Stimulated activated CD8-positive, alpha-beta memory T cell treated with anti-CD3 and anti-CD28 coated beads, Interleukin-2, amount 100 ng/mL, for 1 hour (primary cell): Measurements from ENCODE around the gene TENM3.

Experiments used
- DNase-seq, 2 donors: peaks; one replicate each; pipeline ENCODE4 v3.0.0-alpha.2; 2020; ENCODE audit warnings: low read depth in 2 of 2

Gene TENM3

DNA sequence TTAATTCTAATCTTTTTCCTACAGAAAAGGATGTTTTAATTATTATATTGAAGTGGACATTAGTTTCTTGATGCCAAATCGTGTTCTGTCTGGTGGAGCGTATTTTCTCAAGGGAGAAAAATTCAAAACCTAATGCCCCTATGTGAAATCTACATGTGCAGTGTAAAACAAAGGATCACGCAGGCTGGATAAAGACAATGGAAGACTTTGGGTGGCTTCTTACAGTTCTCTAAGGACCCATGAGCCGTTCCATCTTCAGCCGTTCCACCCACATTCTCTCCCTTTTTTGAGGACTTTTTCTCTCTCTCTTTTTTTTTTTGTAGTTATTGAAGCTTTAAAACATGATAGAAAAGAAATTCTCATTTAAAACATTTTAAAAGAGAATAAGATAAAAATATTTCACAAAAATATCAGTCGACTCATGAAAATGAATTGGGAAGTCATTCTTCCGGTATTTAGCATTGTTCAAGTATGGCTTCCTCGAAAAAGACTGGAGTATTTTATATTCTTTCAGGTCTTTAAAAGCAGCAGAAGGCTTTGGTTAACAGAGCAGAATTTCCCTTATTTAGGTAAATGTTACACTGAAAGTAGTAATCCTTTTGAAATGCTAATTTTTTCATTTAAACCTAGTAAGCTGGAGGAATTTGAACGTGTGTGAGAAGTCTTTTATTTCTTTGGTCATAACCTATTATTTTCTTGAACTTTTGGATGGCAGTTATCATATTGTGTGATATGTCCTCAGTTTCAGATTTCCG, 11.0 kb downstream of the TENM3 start:
- DNase-seq = no peak

DNA sequence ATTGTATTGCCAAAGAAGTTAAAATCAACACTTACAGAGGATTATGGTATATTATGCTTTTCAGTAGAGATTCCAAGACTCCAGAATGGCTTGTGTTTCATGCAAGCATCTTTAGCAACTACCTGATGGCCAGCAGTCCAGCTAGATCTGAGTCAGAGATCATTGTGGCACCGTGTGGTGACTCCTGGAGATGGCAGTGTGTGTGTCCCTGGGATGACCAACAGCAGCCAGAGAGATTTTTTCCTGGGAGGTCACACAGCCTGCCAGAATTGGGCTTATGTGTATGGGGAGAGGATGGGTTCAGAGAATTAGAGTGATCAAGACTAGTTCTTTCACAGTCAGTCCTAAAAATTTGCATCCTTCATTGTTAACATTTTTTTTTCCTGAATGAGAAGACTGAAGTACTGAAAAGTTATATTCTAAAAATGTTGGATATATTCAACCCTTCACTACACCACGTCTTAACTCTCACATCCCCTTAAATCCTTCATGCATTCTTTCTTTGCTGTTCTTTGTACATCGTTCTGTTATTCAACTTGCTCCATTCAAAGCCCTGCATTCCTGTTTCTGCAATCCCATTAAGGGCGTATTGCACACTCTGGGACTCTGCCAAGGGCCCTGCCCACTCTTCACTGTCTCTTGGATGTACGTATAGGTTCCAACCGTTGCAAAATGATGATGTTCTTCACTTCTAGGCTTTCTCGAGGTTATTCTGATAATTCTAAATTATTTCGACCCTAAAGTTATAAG, 12.4 kb downstream of the TENM3 start:
- no peak for DNase-seq

DNA sequence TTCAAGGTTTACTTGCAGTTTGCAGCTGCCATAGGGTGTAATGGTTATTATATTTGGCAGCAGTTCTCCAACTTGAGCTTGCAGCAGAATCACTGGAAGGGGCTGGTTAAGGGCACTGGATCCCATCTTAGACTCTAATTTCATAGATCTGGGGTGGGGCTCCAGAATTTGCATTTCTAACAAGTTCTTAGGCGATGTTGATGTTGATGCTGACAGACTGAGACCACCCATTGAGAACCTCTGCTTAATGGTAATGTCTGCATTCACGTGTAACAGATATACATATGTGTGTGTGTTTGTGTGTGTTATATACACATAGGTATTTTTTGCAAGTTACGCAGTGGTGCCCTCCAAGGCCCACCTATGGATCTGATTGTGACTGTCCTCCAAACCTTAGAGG, 13.8 kb downstream of the TENM3 start:
- DNase-seq = no peak

DNA sequence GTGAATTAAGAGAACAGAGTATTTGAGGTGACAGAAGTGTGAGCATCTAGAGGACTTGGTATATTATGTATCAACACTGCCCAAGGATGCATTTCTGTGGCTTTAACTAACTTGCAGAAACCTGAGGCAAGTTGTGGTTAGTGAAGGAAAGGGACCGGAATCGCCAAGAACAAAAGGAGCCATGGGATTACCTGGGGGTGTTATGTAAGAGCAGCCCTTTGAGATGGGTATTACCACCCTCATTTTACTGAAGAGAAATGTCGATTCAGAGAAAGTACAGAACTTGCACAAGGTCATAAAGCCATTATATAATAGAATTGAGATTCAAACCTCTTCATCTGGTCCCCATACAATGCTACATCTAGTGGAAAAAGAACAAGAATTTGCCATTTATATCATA, 14.3 kb downstream of the TENM3 start:
- DNase-seq = no peak

DNA sequence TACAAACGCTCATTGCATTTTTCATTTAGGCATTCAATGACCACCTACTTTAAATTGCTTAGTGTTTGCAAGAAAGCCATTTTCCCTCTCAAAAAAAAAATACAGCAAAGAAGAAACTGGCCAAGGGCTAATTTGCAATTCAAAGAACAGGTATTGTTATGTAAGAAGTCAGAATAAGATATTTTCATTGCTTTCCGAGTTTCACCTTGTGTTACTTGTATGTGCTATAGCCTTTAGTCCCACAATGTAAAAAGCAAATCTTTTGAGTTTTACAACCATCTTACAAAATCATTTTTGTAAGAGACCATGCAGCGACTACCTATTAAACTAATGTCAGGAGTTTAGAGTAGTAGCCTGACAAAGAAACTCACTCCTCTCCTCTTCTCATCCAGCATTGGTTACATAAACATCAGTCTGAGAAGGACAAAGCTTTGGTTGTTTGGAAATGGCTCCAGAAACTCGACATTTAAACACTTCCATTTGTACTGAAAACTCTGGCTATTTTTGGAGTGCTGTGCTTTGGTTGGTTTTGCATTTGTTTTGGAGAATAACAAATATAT, 15.3 kb downstream of the TENM3 start:
- no peak for DNase-seq

DNA sequence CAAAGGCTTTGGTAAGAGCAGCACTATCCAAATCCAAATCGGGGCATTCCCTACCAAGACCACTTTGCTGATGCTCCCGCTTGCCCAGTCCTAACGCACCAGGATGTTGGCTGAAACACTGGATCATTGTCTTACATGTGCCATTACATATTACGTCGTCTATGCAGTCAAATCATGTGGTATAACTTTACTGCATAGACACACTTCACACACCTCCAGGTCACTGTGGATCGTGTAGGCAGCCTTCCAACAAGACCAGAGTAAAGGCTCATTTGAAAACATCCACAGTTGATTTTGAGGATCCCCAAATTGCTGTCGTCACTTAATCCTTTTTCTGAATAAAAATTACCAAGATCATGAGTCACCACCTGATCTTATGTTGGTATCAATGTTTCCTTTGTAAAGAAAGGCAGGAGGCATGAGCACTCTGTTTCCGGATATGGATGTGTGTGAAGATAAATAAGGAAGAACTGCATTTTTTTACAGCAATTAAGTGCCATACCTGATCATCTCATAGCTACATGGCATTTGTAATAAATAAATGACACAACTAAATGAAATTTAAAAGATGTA, 18.5 kb downstream of the TENM3 start:
- DNase-seq = no peak

DNA sequence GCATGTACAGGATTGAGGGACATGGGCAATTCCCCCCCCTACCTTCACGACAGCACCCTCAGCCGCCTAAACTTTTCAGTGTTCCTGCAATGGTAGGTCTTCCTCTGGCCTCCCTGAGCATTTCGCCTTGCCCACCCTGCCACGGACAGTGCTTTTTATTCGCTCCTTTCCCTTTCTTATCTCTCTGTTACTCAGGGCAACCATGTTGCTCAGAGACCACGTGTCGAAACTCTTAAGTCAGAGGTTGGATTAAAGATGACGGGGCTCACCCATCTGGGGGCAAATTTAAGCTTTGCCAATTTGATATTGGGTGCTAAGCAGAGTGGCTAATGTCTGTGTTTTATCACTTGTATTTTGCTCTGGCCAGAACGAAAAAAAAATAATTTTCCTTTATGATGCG, 20.4 kb downstream of the TENM3 start:
- no peak for DNase-seq

DNA sequence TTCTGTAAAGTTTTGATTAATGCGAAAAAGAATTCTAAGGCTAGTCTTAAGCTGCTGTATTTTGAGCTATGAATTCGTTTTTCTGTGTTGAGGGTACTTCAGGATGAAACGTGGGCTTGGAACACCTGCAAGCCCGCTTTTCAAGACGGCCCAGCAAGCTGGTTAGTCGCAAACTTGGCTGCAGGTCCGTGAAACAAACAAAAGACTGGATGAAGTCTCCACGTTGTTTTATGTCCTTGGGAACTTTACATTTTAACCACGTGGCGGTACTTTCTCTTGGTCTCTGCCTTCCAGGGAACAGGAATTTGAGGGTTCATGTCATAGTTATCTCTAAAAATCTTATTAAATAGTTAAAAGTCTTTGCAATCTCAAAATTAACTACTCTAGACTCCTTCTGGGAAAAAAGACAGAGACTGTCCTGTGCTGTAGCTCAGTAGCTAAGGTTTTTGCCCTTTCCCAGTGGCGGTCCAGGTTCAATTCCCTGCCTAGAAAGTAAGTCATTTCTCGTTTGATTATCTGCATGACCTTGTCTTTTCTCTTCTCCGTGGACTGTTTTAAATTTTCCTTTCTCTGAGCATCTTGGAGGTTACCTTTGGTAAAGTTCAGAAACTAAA, 21.0 kb downstream of the TENM3 start:
- no peak for DNase-seq

DNA sequence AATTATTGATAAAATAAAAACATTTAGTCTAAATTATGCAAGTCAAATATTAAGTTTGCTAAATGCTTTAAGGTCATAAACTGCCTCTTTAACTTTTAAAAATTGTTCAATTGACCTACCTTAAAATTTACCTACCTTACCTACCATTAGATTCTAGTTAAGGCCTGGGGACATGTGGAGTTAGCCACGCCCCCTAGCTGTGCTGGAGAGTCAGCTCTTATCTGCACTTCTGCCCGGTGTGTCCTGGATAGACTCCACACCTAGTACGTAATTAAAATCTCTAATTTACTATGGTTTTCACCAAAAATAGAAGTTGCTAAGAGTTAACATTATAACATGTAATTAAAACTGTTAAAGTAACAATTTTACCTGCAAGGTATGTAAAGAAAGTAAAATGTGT, 22.7 kb downstream of the TENM3 start:
- DNase-seq = no peak

DNA sequence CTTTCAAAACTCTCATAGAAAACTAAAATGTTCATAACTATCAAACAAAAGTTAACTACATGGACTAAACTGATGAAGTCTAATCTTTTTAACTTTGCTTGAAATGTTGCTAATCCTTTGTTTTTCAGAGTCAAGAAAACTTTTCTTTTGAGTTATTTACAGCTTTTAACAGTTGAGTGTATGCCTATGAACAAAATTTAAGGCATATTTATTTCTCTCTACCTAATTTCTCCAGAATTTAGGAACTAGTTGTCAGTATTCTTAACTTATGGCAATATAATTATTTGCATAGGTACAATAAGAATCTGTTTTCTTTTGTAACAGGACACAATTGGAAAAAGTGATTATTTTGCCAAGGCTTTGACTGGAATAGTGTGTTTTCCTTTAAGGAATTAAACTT, 23.8 kb downstream of the TENM3 start:
- DNase-seq = no peak

DNA sequence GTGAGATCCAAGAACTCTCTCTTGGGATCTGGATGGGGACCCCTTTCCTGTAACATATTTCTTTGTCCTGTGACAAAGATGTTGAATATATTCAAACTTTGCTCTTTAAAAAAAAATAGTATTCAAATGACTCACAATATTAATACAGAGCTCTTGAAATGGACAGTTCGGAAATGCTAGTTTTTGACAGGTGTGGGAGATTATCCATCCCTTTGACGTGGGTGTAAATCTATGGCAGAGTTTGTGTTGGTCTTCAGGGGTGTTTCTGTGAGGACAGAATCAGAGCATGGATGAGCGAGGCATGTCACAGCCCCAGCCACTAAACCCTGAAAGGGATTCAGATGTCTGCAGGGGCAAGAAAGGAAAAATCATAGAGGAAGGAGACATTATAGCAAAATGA, 25.8 kb downstream of the TENM3 start:
- DNase-seq = no peak

DNA sequence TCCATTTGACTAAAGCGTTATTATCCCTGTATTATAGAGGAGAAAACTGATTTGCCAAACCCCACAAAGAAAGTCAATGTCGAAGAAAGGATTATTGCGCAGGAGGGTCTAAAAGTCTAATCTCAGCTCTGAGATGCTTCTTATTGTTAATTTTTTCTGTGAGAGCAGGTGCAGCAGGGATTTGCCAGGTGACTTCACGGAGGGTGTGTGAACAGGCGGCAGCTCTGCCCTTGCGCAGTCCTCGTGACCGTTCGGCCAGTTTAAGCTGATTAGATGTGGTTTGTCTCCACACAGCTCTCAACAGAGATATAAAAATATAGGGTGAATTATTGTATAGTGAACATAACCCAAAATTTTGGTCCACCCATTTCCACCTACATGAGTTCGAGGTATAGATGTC, 28.5 kb downstream of the TENM3 start:
- DNase-seq = no peak

DNA sequence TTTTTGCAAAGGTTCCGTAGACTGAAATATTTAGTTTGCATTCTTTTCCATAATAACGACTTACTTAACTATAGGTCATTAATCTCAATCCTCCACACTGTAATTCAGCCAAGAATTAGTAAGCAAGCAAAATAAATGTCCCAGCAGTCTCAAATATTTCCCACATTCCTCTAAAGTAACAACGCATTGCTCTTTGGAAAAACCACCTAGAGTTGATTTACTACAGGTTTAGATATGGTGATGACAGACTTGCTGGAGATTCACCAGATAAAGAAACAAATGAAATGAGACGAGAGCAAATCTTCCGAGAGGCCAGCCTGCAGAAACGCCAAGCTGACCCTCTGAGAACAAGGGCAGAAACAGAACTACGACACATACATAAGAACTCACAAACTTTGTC, 28.9 kb downstream of the TENM3 start:
- no peak for DNase-seq

DNA sequence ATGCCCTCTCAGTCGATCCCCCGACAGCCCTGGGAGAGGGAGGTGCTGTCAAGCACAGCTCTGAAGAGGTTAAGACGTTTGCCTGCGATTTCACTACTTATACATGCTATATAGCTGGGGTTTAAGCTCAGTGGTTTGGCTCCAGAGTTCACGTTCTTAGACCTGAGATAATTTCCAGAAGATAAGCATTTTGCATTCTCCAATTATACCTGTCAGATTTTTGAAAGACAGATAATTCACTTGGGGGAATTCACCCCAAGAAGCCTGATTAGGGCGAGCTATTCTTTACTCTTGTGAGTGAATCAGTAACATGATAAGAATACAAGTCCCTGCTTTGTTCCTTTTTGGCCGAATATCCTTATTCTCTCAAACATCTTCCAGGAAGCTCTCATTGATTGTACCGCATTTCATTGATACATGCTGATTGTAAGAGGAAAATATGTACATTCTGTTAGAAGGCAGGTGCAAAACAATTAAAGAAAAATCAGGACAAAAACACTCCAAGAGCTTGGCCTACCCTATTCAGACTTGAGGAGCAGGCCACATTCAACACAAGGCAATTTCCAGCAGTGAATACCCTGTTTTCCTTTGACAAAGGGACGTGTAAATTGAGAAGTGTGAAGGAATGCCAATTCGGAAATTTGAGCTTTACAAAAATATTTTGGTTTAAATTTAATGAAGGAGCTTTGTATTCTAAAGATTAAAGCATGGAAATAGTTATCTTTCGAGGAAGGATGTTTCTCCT, 30.2 kb downstream of the TENM3 start:
- no peak for DNase-seq

DNA sequence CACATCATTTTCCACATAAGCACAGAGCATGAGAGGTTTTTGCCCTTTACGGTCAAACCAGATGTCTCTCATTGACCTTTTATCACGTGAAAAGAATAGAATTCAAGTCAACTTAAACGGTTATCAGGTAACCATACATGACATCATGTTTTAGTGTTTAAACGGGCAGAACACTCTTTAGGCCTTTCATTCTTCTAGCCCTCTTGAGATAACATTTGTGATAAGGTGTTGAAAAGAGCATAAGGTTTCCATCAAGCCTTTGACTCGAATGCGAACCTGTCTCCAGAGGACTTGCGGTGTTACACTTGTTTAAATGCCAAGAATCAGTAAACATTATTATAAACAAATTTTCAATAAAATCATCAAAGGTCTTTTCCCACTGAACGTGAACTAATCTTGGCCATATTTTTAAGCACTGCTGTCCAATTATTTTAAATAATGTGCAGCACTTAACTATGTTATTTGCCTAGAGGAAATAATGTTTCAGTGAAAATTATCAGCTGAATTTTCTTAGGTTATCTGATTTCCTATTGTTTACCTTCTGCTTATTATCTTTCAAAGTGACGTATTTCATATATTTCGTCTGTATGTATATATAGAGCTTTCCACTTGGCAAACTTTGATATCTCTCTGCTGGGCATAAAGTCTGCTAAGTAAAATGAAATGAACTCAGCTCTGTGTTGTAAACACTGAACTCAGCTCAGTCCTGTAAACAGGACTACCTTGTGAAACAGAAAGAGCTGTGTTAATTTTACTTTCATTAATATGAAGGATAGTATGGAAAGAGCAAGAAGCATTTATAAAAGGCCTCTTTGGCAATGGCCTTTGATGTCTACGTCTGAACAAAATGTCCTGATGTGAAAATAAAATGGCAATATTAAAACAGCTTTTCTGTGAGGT, 33.3 kb downstream of the TENM3 start:
- no peak for DNase-seq

DNA sequence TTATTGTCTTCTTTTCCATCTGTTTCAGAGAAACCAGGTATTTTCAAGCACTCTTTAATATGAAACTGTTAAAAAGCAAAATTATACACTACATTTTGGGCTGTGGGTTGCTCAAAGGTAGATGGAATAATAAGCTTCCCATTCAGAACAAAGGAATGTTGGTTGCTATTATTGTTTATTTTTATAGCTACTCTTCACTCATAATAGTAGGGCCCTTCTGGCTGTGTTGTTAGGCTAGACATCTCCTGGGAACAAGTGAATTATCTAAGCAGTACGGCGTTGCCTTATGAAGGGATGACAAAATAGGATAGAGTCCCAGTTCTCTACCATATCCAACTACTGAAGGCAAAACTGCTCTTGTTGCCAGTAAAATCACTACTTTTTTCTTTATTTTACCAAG, 34.2 kb downstream of the TENM3 start:
- no peak for DNase-seq

DNA sequence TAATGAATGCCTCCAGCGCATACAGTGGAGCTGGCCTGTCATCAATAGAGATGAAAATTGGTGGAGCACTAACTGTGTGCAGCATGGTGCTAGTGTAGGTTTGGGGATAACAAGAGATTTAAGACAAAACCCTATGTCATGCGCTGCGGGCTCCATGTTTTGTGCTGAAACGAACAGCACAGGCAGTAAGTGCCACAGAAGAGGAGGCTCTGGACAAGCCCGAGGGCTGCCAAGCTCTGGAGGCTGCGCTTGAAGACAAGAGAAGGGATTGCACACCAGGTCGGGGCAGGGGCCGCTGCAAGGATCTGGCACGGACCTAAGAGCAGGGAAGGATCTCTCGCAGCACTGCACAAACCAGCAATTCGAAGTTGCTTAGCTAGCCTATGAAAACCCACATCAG, 35.5 kb downstream of the TENM3 start:
- no peak for DNase-seq

DNA sequence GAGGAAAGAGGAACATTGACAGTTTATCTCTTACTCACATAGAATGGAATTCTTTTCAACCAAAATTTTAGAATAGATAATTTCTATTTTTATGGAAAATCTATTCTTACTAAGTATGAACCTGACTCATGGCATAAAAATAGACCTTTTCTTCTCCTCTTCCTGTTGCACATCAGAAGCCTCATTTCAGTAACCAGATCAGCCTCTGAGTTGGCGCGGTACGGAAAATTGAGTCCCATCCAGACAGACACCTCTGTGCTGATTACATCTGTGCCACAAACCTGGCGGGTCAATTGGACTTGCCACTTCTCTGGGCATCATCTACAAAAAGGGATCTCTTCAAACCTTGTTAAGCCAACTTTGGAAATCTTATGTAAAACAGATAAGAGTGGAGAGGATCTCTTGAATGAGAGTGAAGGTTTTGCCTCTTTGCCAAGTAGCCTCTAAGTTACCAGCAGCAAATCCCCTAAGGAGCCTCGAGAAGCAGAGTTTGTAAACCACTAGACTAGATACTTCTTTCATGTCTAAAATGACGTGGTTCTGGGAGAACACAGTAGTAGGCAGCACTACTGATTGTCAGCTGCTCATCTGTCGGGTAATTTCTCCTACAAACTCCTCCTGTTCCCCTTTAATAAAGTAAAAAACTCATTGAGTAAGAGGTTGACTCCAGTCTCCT, 37.4 kb downstream of the TENM3 start:
- DNase-seq = no peak

DNA sequence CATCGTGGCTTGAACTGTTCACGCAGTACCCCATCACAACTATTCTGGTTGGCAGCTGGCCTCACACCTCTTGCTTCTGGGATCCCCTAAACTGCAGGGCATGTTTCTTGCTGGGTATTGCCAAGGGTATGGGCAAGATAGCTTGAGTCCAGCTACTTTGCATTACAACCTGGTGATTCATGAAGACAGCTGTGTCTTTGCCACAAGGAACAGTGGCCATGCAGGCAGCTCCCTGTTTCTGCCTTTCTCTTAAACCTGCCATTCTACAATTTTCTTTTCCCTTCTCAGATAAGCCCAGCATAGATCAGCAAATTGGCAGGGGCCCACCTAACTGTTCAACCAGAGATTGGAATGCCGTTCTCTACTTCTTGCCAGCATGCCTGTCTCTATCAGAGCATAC, 42.8 kb downstream of the TENM3 start:
- DNase-seq = no peak

DNA sequence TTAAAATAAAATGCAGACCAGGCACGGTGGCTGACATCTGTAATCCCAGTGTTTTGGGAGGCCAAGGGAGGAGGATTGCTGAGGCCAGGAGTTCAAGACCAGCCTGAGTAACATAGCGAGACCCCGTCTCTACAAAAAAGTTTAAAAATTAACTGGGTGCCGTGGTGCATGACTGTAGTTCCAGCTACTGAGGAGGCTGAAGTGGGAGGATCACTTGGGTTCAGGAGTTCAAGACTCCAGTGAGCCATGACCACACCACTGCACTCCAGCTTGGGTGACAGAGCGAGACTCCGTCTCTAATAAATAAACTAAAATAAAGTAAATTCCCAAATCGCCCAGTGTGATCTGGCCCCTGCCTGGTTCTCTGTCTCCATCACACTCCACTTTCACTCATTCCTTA, 43.7 kb downstream of the TENM3 start:
- no peak for DNase-seq
